Kasumi-1 (cell line): ENCODE measurements around the gene ENKUR.
A peak's percentile ranks its signal among the peaks of the same experiment; 100 is the strongest.

Experiments used
- DNase-seq, 2 experiments: peaks; one replicate each; lab custom pipeline; 2025; lab: John Stamatoyannopoulos, UW

ENKUR gene, protein sequence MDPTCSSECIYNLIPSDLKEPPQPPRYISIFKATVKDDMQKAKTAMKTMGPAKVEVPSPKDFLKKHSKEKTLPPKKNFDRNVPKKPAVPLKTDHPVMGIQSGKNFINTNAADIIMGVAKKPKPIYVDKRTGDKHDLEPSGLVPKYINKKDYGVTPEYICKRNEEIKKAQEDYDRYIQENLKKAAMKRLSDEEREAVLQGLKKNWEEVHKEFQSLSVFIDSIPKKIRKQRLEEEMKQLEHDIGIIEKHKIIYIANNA

DNA sequence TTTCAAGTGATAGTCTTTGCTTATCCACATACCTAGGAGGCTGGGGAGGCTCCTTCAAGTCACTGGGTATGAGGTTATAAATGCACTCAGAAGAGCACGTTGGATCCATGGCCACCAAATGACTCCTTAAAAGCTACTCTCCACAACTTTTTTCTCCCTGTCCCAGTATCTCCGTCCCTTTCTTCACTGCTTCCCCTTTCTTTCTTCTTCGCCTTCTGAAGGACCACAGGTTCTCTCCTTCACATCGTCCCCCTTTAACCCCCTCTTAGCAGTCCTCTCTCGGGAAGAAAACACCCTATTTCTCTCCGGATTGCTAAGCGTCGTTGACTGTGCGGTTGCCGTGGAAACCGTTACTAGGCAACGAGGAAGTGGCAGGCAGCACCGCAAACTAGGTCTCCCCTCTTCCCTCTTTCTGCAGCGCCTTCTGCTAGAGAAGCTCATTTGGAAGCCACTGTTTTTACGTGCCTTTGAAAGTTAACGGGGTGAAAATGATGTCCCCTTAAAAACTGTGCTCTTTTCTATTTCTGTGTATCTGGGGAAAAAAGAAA lies at the start of gene ENKUR:
Gene ENKUR (minus strand): TSS at position 331 of the 548 bp plus-strand sequence. CDS start 222 bp downstream, at position 109.
- peak; percentile 95 to 97 for DNase-seq

DNA sequence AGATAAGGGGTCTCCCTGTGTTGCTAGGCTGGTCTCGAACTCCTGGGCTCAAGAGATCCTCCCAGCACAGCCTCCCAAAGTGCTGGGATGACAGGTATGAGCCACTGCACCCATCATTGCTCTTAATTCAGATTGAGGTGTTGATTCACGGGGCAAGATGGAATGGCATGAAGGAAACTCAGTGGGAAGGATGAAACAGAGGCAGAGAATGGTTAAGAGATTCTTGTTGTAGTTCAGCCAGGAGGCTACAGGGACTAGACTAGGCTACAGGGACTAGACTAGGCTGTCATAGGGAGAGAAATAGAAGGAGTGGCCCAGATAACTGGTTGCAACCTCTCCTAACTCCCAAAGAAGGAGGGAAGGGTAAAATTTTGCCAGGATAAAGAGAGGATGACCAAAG lies 48.4 kb upstream of the ENKUR start:
- DNase-seq, result no peak

DNA sequence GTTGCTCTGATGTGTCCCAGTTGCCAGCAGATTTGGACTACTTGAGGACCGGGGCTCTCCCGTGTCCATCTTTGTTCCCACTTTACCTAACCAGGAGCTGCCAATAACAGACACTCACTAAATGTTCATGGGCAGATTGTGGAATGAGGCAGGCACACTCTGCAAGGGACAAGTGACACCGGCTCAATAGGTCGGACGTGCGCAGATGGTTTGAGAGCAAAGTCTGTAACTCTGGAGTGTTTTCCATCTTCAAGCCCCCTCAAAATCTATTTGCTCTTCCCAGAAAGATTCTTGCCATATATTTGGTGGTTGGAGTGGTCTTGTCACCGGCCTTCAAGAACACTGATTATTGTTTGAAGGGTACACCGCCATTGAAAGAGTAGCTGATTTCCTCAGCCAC lies 47.7 kb upstream of the ENKUR start:
- no peak for DNase-seq

DNA sequence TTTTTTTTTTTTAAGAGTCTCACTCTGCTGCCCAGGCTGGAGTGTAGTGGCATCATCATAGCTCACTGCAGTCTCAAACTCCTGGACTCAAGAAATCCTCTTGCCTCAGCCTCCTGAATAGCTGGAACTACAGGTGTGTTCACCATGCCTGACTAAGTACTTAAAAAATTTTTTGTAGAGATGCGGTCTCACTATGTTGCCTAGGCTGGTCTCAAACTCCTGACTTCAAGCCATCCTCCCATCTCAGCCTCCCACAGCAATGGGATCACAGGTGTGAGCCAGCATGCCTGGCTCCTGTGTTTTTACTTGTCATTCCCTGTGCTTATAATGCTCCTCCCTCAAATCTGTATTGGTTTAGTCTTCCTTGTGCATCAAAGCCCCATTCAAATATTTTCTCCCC lies 47.2 kb upstream of the ENKUR start:
- no peak for DNase-seq

DNA sequence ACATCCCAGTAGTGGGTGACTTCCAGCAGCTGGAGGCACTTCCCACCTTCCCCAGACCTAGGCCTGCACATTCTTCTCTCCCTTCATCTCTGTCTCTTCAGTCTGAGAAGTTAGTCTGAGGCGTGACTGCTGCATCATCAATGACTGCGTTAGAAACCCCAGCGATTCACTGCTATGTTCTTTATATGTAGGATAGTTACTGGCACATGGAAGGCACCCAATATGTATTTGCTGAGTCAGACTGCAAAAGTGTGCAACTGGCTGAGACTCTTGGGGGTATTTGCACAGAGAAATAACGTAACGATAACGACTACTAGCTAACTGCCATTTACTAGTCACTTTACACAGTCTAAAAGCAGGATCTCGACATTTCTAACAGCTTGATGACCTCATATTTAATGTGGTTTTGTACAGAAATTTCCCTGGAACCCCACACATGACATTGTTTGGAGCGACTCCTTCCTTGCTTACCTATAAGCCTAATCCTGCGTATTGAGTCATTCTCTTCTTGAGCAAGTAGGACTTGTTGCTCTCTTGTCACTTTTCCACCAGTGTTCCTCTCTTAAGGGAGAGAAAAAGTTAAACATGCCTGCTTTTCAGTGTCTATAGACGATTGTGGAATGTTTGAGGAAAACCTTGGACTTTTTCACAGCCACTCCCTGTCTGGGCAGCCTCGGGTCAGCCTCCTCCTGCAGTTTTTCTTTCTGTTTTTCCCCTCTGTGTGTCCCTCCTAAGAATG lies 45.9 kb upstream of the ENKUR start:
- DNase-seq, result no peak

DNA sequence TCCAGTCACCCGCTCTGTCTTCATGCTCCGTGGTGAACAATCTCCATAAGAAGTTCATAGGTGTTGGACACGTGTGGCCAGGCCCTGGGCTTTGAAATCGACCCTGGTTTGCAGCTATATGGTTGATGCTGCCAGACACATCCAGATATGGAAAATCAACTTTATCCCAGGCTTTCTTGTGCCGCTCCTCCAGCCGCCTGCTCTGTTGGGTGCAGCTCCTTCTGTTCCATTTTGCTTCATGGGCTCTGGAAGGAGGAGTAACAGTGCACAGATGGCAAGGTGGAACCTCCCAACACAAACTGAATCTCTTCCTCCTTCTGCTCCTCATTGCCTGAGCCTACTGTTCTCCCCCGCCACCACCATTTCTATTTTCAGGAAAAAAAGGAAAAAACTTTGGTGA lies 45.2 kb upstream of the ENKUR start:
- no peak for DNase-seq

DNA sequence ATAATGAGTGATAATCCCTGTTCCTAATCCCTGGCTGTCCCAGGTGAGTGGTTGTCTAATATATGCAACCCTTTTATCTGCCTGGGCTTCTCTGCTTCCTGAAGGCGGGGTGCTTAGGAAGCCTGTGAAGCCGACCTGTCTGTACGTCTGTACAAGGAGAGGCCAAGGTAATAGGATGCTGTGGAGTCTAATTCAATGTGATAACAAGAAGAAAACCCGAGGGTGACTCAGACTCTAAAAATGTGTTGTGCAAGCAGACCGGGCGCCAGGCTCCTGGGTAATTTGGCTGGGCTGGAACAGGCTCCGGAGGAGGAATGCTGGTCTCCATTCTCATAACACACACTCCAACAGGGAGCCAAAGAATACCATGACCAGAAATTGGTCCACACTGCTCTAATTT lies 44.0 kb upstream of the ENKUR start:
- DNase-seq, result no peak

DNA sequence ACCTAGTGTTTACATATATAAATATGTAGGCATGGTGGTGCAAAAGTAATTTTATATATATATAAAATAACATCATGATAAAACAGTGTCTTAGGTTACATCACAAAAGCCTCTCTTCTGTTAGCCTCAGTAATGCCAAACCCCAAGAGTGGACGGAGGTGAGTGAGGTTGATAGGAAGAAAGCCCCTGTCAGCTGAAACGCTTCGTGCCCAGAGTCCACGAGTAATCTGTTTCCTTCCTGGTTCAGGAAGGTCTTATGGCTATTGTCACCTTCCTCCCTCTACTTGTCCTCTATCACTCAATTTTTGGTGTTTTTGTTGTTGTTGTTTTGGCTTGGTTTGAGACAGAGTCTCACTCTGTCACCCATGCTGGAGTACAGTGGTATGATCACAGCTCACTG lies 41.9 kb upstream of the ENKUR start:
- DNase-seq, result no peak

DNA sequence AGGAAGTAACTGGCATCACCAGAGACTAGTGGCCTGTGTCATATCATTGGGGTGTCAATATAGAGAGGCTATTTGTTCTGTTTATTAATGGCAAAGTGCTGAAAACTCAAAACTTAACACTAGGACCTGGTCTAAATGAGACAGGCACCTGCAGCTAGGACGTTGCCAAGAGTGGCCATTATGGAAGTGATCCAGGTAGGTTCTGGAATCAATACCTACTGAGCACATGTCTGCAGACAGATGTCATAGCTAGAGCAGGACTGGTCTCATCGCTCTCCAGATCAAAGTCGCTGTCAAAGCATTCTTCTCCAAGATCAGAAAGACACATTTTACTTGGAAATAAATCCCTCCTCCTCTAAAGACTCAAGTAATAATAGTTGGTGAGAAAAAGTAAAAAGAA lies 40.8 kb upstream of the ENKUR start:
- DNase-seq, result no peak

DNA sequence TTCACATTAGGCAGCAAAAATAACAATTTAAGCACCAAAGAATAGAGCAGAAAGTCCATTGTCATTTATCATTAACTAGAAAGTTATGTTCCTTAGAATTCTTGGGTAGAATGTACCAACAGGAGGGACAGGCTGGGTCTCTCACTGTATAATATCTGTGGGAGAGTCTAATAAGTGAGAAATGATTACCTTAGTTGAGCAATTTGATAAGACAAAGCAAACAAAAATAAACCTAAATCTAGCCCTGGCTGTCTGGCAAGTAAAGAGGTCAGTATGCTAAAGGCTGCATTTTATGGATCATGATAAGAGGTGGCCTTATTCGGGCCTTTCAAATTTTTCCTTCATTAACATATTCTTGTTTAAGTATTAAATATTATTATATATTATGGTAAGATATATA lies 36.1 kb upstream of the ENKUR start:
- DNase-seq, result no peak

DNA sequence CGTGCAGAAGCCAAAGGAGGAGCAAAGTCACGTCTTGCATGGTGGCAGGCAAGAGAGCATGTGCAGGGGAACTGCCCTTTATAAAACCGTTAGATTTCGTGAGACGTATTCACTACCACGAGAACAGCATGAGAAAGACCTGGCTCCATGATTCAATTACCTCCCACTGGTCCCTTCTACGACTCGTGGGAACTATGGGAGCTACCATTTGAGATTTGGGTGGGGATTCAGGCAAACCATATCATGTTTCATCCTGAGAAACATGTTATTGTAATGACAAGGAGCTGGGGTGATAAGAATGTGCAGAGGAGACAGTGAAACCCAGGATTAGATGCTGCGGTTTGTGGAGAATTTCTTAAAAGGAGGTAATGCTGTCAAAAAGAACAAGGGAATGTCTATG lies 34.4 kb upstream of the ENKUR start:
- DNase-seq, result no peak

DNA sequence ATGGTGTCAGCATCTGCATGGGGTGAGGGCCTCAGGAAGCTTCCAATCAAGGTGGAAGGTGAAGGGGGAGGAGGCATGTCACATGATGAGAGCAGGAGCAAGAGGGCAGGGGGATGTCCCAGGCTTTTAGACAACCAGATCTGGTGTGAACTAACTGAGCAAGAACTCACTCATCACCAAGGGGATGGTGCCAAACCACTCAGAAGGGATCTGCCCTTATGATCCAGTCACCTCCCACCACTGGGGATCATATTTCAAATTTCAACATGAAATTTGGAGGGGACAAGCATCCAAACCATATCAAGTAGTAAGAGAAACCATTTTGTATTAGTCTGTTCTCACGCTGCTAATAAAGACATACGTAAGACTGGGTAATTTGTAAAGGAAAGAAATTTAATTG lies 34.0 kb upstream of the ENKUR start:
- no peak for DNase-seq

DNA sequence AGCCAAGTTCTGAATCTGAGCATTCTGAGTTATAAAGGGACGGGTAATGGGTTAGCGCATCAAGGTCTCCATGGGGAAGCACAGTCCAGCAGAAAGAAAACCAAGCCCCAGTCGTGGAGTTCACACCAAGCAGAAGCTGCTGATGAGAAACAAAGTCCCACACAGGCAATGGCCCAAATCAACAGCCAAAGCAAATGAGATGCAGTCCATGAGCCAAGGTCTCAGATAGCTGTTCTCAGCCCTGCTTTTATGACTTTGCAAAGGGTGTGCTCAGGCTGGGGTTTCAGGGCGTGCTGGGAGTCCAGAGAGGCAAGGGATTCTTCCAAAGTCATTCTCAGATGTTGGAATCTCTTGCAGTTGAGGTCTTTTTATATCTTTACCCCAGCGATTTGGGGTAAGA lies 32.5 kb upstream of the ENKUR start:
- no peak for DNase-seq

DNA sequence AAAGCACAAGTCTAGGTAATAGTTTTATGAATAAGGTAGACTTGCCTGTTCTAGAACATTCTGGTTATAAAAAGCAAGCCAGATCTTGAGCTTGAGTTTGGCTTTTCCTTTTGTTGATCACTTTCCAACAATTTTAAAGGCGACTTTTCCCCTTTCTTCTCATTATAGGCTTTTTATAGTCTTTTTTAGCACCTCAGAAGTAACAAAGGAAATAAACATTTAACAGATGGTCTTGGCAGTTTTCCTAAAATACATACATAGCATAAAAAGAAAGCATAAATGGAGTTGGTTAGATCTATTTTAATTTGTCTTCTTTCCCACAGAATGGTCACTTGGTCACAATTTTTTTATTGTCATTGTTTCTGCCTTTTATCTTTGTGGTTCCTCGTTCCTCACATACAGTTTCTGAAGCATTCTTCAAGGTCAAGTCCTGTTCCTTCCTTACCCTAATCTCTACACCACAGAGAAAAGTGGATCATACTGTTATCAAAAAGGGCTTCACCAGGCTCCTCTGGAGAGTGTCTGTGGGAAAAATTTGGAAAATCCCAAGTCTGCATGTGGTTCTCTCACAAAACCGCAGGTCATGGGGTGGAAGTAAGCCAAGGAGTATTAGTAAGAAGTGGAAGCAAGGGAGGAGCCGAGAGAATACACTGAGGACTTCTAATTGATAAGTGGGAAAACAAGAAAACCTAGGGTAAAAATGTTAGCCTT lies 31.8 kb upstream of the ENKUR start:
- DNase-seq, result no peak

DNA sequence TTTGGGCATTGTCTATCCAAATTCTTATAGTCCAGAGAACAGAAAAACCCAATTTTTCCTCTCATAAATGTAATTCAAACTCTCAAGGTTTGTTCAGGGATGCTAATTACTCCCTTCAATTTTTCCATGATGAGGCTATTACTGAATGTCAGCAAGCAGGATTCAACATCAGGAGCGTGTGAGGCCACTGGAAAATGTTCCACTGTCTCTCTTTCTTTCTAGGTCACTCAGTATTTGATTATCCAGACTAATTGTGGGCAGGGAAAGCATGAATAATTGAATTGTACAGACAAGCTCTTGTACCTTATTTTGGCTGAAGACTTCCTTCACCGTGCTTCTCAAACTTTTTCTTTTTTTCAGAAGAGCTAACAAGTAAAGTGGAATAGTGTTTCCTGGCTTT lies 31.1 kb upstream of the ENKUR start:
- no peak for DNase-seq

DNA sequence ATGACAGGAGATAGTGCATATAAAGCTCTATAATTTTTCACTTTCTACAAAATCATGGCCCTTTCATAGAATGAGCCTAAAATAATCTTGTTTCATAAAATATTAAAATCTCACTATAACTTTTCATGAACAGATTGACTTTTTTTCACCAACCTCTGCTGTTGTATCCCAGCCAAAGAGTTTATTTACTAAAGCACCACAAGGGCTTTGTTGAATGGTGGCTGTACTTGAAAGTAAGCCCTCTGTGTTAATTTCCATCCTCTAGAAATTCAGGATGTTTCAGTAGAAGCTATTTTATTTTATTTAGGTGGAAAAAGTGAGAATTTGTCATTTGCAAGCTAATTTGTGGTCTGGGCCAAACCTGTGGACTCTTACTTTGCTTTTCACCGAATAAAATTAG lies 30.7 kb upstream of the ENKUR start:
- DNase-seq, result no peak

DNA sequence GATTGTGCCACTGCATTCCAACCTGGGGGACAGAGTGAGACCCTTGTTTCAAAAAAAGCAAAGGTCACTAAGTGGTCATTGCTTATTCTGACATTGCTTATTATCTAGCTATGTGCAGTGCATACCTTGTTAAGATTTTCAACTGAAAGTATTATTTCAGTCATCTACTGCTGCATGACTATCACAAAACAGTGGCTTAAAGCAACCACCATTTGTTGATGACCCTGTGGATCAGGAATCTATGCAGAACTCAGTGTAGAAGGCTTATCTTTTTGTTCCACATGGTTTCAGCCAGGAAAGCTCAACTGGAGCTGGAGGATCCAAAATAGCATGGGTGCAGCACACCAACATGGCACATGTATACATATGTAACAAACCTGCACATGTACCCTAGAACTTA lies 23.6 kb upstream of the ENKUR start:
- DNase-seq, result no peak

DNA sequence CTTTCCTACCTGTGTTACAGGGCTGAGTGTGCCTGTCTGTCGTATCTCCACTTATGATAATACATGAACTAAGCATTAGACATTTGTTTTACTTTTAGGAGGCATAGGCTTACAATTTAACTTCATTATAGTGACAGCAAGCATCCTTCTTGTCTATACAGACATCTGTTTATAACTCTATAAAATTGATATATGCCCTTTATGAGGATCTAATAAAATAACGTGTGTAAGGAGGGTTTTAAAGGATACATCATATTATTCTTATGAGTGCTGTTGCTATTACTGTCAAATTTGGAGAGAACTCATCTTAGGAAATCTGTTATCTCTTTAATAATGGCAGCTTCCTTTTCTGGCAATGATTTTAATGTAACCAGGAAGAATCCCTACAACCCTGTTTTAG lies 22.4 kb upstream of the ENKUR start:
- no peak for DNase-seq

DNA sequence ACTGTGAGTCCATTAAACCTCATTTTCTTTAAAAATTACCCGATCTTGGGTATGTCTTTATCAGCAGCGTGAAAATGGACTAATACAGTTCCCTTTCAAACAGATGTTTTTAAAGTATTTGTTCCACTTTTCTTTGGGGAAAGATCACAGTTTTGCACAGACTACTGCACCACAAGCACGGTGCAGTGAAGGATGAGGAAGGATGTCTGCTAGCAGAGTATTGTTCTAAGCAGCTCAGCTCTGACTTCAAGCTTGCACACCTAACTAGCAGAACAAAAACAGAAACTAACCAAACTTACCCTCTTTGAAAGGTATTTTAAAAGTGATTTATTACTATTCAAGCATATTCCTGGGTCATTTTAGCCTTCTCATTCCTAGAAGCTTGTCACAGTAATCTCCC lies 20.4 kb upstream of the ENKUR start:
- no peak for DNase-seq

DNA sequence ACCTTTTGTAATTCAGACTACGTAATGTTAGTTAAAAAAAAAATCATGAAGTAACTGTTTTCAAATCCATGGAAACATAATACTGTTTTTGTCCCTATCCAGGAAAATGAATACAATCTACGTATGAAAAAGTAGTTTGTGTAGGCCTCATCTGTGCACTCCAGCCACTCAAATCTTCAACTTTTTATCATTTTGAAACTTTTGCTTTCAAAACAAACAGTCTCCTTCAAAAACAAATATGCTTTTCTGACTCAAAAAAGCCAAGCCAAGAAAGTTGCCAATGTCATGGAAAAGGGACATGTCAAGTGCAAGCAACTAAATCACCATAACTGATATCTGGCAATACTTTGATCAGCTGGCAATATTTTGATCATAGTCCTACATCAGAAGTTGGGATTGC lies 13.6 kb upstream of the ENKUR start:
- no peak for DNase-seq

DNA sequence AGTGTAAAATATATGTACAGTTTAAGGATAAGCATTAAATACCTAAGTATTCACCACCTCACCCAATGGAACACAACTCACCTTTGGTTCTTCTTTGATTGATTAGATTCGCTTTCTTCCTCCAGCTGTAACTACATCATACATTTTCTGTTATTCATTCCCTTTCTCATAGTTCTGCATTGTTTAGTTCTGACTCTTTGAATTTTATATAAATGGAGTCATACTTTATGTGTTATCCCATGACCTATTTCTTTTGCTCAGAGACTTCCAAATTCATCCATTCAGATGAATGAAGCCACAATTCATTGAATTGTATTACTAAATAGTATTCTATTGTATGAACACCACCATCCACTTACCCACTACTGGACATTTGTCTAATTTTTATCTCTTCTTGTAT lies 12.8 kb upstream of the ENKUR start:
- no peak for DNase-seq

DNA sequence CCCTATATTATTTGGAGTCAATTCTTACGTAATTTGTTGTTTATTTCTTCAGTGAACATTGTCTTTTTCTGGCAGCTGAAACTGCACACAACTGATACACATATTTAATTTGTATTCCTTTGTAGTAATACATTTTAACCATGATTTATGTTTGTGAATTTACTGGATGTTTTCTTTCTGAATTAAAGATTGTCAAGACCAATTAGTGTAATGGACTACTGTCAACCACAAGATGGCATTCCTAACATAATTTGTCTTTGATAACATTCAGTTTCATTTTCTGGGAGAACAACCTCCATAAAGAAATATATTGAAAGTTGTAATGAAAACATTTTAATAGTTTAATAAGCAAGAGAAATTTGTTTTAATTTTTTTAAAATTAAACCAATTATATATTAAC lies 10.5 kb upstream of the ENKUR start:
- no peak for DNase-seq

DNA sequence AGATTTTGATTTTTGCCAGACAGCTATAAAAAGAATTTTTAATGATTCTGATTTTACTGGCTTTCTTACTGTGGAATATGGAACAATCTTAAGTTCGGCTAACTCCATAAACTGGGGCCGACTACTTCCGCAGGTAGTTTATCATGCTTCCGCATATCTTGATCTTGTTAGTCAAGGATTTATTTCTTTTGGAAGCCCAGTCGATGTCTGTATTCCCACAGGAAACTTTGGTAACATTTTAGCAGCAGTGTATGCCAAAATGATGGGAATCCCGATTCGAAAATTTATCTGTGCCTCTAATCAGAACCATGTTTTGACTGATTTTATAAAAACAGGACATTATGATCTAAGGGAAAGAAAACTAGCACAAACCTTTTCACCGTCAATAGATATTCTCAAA lies 8.6 kb upstream of the ENKUR start:
- no peak for DNase-seq
